ENCODE results near the gene AQP9. TPM values are rescaled to one million over a fixed set of nuclear protein-coding genes. Genes with fewer than 3 reads are reported as not detected.

AQP9 gene
- total RNA-seq, 1 experiment from 2014 or later = not detected

- no peak for DNase-seq (ENCODE audit: low spot score)
Observed at GRCh38 chr15:58224068-58224467, 85.9 kb downstream of the AQP9 start.

- DNase-seq (ENCODE audit: low spot score) = peak; percentile 91
Observed at GRCh38 chr15:58227706-58228543, 89.7 kb downstream of the AQP9 start.

- DNase-seq (ENCODE audit: low spot score) = no peak
Observed at GRCh38 chr15:58228718-58229117, 90.5 kb downstream of the AQP9 start.

GRCh38 chr15:58229297-58229768 is 91.2 kb downstream of the AQP9 start:
- no peak for DNase-seq (ENCODE audit: low spot score)

GRCh38 chr15:58232281-58233065 is 94.3 kb downstream of the AQP9 start:
- no peak for DNase-seq (ENCODE audit: low spot score)

- DNase-seq (ENCODE audit: low spot score) = no peak
Observed at GRCh38 chr15:58233341-58233740, 95.2 kb downstream of the AQP9 start.

Small RNA genes lying within 50 kb of the gene (small RNA-seq; reads per million reads assigned to genes)
- not detected for gene MTCO3P23

Other genes starting within 250 kb of the AQP9 start
- gene ALDH1A2, start 72.7 kb upstream of the AQP9 start, total RNA-seq (2014; rRNA removed; shearing (Covaris generic)) = 0.25 TPM in 1 of 2 replicates, not detected in the other